Activated CD4-positive, alpha-beta memory T cell treated with anti-CD3 and anti-CD28 coated beads for 36 hours (primary cell): ENCODE results near the gene RYR1. TPM values are rescaled to one million over a fixed set of nuclear protein-coding genes. Genes with fewer than 3 reads are reported as not detected.
"Not testable (repeated sequence)": the region's sequence is repeated elsewhere in the genome, so short reads cannot be mapped to it uniquely, and the experiment has no call there.

Experiments
- CTCF ChIA-PET: fragments of 350-600 bp; sonication (Branson Sonifier 250); formaldehyde crosslinking; loops from one replicate; lab custom pipeline; 2021; ENCODE audit warnings: antibody characterized with exemption, inconsistent platforms; lab: Charles Lee
- POLR2A ChIA-PET: fragments of 350-600 bp; sonication (Branson Sonifier 250); formaldehyde crosslinking; loops from one replicate; lab custom pipeline; 2021; ENCODE audit warnings: antibody characterized with exemption; lab: Charles Lee
- DNase-seq: peaks from one replicate; pipeline ENCODE4 v3.0.0-alpha.2; 2020
- H3K27ac Mint-ChIP-seq: one replicate; pipeline ENCODE4 v1.8.0; 2021; ENCODE audit warnings: mixed read lengths
- H3K27me3 Mint-ChIP-seq: one replicate; pipeline ENCODE4 v1.8.0; 2021; ENCODE audit warnings: mixed read lengths
- H3K36me3 Mint-ChIP-seq: one replicate; pipeline ENCODE4 v1.8.0; 2021; ENCODE audit warnings: mixed read lengths
- H3K4me1 Mint-ChIP-seq: one replicate; pipeline ENCODE4 v1.8.0; 2021; ENCODE audit warnings: low read depth, mixed read lengths
- H3K4me3 Mint-ChIP-seq: one replicate; pipeline ENCODE4 v1.8.0; 2021; ENCODE audit warnings: mild to moderate bottlenecking, mixed read lengths
- H3K9me3 Mint-ChIP-seq: one replicate; pipeline ENCODE4 v1.8.0; 2021; ENCODE audit warnings: mixed read lengths
- intact Hi-C: fragments of 100-400 bp; cut with micrococcal nuclease; formaldehyde crosslinking; loops from one replicate; pipeline ENCODE4 v1.15.1; 2023
- total RNA-seq, 2 experiments: library from RNA; stranded (reverse); gene quantifications; one replicate each; pipeline ENCODE4 v1.2.3, GENCODE V29; 2021

The RYR1 gene
- total RNA-seq, 2 experiments from 2014 or later = 2.4 to 2.5 TPM

GRCh38 chr19:38463365-38463764 lies 29.9 kb downstream of the RYR1 start:
- Mint-ChIP-seq H3K9me3 (no peaks in the 10 kb centered on the region), H3K36me3 (peaks cover 2% of the 10 kb centered on the region), H3K27ac (no peak overlapping the region), H3K4me1 (no peaks in the 10 kb centered on the region), H3K4me3 (no peak overlapping the region), H3K27me3 (peaks cover 10% of the 10 kb centered on the region)
- POLR2A ChIA-PET = no interaction called here
- CTCF ChIA-PET = no interaction called here
- DNase-seq = no peak
- intact Hi-C loops = no loop called here

GRCh38 chr19:38464421-38465082 lies 31.1 kb downstream of the RYR1 start:
- no peaks in the 10 kb centered on the region for H3K4me1 Mint-ChIP-seq
- no peak overlapping the region for H3K4me3 Mint-ChIP-seq
- ChIA-PET POLR2A (no interaction called here), CTCF (no interaction called here)
- no peak for DNase-seq
- peak overlapping the region; percentile 35 for H3K27ac Mint-ChIP-seq
- peaks cover 12% of the 10 kb centered on the region for H3K27me3 Mint-ChIP-seq
- peaks cover 2% of the 10 kb centered on the region for H3K36me3 Mint-ChIP-seq
- no peaks in the 10 kb centered on the region for H3K9me3 Mint-ChIP-seq
- intact Hi-C loops = no loop called here

- H3K4me1 Mint-ChIP-seq = no peaks in the 10 kb centered on the region
- intact Hi-C loops = no loop called here
- no peaks in the 10 kb centered on the region for H3K9me3 Mint-ChIP-seq
- no peak overlapping the region for H3K4me3 Mint-ChIP-seq
- ChIA-PET CTCF (no interaction called here), POLR2A (no interaction called here)
- H3K36me3 Mint-ChIP-seq = peaks cover 2% of the 10 kb centered on the region
- no peak for DNase-seq
- H3K27me3 Mint-ChIP-seq = peaks cover 12% of the 10 kb centered on the region
- no peak overlapping the region for H3K27ac Mint-ChIP-seq
These were observed 32.6 kb downstream of the RYR1 start for GRCh38 chr19:38466050-38466449.

- ChIA-PET CTCF (interaction anchor here (0.6 kb wide), 1 partner anchor 194 kb away, joined by 4 read pairs; no protein-coding TSS in a partner anchor), POLR2A (no interaction called here)
- intact Hi-C loops = no loop called here
- Mint-ChIP-seq H3K4me1 (no peaks in the 10 kb centered on the region), H3K27me3 (peaks cover 7% of the 10 kb centered on the region), H3K36me3 (peaks cover 2% of the 10 kb centered on the region), H3K9me3 (no peaks in the 10 kb centered on the region), H3K27ac (no peak overlapping the region), H3K4me3 (no peak overlapping the region)
- DNase-seq = no peak
These were observed 34.3 kb downstream of the RYR1 start for GRCh38 chr19:38467541-38468525.

- H3K4me1 Mint-ChIP-seq = no peaks in the 10 kb centered on the region
- CTCF ChIA-PET = no interaction called here
These were observed 35.7 kb downstream of the RYR1 start for GRCh38 chr19:38469151-38469550.

GRCh38 chr19:38470788-38471480 lies 37.4 kb downstream of the RYR1 start:
- ChIA-PET CTCF (interaction anchor here (1.1 kb wide), 1 partner anchor 68 kb away, joined by 3 read pairs; the partner anchor contains the start of gene FAM98C), POLR2A (no interaction called here)
- Mint-ChIP-seq H3K4me1 (no peaks in the 10 kb centered on the region), H3K4me3 (no peak overlapping the region), H3K9me3 (no peaks in the 10 kb centered on the region), H3K36me3 (no peaks in the 10 kb centered on the region), H3K27me3 (peaks cover 5% of the 10 kb centered on the region), H3K27ac (no peak overlapping the region)
- DNase-seq = no peak
- intact Hi-C loops = no loop called here

More at GRCh38 chr19:38469151-38469550, 35.7 kb downstream of the RYR1 start:
- Mint-ChIP-seq H3K9me3 (no peaks in the 10 kb centered on the region), H3K36me3 (peaks cover 2% of the 10 kb centered on the region), H3K4me3 (no peak overlapping the region), H3K27me3 (peaks cover 7% of the 10 kb centered on the region), H3K27ac (no peak overlapping the region)
- POLR2A ChIA-PET = no interaction called here
- intact Hi-C loops = no loop called here
- no peak for DNase-seq

GRCh38 chr19:38472725-38473124 lies 39.2 kb downstream of the RYR1 start:
- H3K9me3 Mint-ChIP-seq, intact Hi-C loops, H3K36me3 Mint-ChIP-seq, H3K4me3 Mint-ChIP-seq, DNase-seq, POLR2A ChIA-PET, H3K27ac Mint-ChIP-seq, H3K4me1 Mint-ChIP-seq, H3K27me3 Mint-ChIP-seq: not testable (repeated sequence)
- CTCF ChIA-PET = interaction anchor here (0.7 kb wide), 1 partner anchor 295 kb away, joined by 4 read pairs; no protein-coding TSS in a partner anchor

GRCh38 chr19:38473201-38473600 lies 39.7 kb downstream of the RYR1 start:
- H3K27ac Mint-ChIP-seq = no peak overlapping the region
- H3K4me3 Mint-ChIP-seq = no peak overlapping the region
- H3K4me1 Mint-ChIP-seq = no peaks in the 10 kb centered on the region
- H3K27me3 Mint-ChIP-seq = peaks cover 5% of the 10 kb centered on the region
- intact Hi-C loops = no loop called here
- POLR2A ChIA-PET = no interaction called here
- no peaks in the 10 kb centered on the region for H3K36me3 Mint-ChIP-seq
- DNase-seq = no peak
- CTCF ChIA-PET = interaction anchor here (0.7 kb wide), 1 partner anchor 294 kb away, joined by 4 read pairs; no protein-coding TSS in a partner anchor
- H3K9me3 Mint-ChIP-seq = no peaks in the 10 kb centered on the region

- ChIA-PET POLR2A (no interaction called here), CTCF (no interaction called here)
- H3K9me3 Mint-ChIP-seq = no peaks in the 10 kb centered on the region
- H3K36me3 Mint-ChIP-seq = no peaks in the 10 kb centered on the region
- no peak overlapping the region for H3K27ac Mint-ChIP-seq
- H3K27me3 Mint-ChIP-seq = peaks cover 3% of the 10 kb centered on the region
- DNase-seq = no peak
- intact Hi-C loops = no loop called here
- H3K4me3 Mint-ChIP-seq = no peak overlapping the region
- H3K4me1 Mint-ChIP-seq = no peaks in the 10 kb centered on the region
These were observed 41.7 kb downstream of the RYR1 start for GRCh38 chr19:38475176-38475575.

- no peaks in the 10 kb centered on the region for H3K36me3 Mint-ChIP-seq
- intact Hi-C loops = no loop called here
- no peak for DNase-seq
- no peak overlapping the region for H3K27ac Mint-ChIP-seq
- ChIA-PET POLR2A (no interaction called here), CTCF (interaction anchor here (0.7 to 1.4 kb wide), 2 partner anchors 74 to 452 kb away, joined by 3 to 4 read pairs; partner anchors contain the start of genes MRPS12 and SARS2)
- no peaks in the 10 kb centered on the region for H3K9me3 Mint-ChIP-seq
- no peak overlapping the region for H3K4me3 Mint-ChIP-seq
- H3K27me3 Mint-ChIP-seq = no peaks in the 10 kb centered on the region
- no peaks in the 10 kb centered on the region for H3K4me1 Mint-ChIP-seq
These were observed 44.9 kb downstream of the RYR1 start for GRCh38 chr19:38478273-38478971.

GRCh38 chr19:38482496-38482895 lies 49.0 kb downstream of the RYR1 start:
- no peak for DNase-seq
- peaks cover 4% of the 10 kb centered on the region for H3K27me3 Mint-ChIP-seq
- H3K9me3 Mint-ChIP-seq = no peaks in the 10 kb centered on the region
- POLR2A ChIA-PET = no interaction called here
- H3K27ac Mint-ChIP-seq = no peak overlapping the region
- intact Hi-C loops = no loop called here
- H3K4me1 Mint-ChIP-seq = no peaks in the 10 kb centered on the region
- no peaks in the 10 kb centered on the region for H3K36me3 Mint-ChIP-seq
- no peak overlapping the region for H3K4me3 Mint-ChIP-seq
- CTCF ChIA-PET = no interaction called here
